HEK293 (cell line): ENCODE results near the gene CORO2B.
A peak's percentile ranks its signal among the peaks of the same experiment; 100 is the strongest.

Experiments
- CTCF ChIA-PET: fragments of 350-600 bp; formaldehyde crosslinking; extraction: SDS; loops from one replicate; lab custom pipeline; 2021; ENCODE audit warnings: antibody characterized with exemption; lab: Yijun Ruan, JAX
- POLR2A ChIA-PET: fragments of 300-600 bp; formaldehyde crosslinking; extraction: SDS; loops from one replicate; lab custom pipeline; 2020; ENCODE audit warnings: antibody characterized with exemption, inconsistent platforms; lab: Yijun Ruan, JAX
- H3K27ac ChIP-seq: fragments of 200-500 bp; sonication (Bioruptor generic); 2 replicates; pipeline ENCODE4 v1.5.1; 2014; ENCODE audit warnings: low read depth, low read length, control low read depth, inconsistent platforms; ENCODE audit errors: extremely low read depth
- H3K36me3 ChIP-seq, 2 experiments: fragments of 200-500 bp in 1 of 2; sonication (Bioruptor generic) in 1 of 2; 1 replicate in 1 of 2; 2 replicates in 1 of 2; pipeline ENCODE4 v1.5.1; 2014 to 2017; ENCODE audit warnings: inconsistent platforms in 2 of 2, low read length in 2 of 2; ENCODE audit not compliant: control insufficient read depth in 2 of 2, insufficient read depth in 1 of 2
- H3K4me1 ChIP-seq: fragments of 200-500 bp; sonication (Bioruptor generic); 2 replicates; pipeline ENCODE4 v1.5.1; 2014; ENCODE audit warnings: mild to moderate bottlenecking, low read length, inconsistent platforms; ENCODE audit not compliant: control insufficient read depth, insufficient read depth
- H3K4me3 ChIP-seq: 2 replicates; pipeline ENCODE4 v1.5.1; 2011; ENCODE audit warnings: low read depth, mild to moderate bottlenecking, control low read depth, low read length, moderate library complexity
- H3K9me3 ChIP-seq: fragments of 200-500 bp; sonication (Bioruptor generic); 2 replicates; pipeline ENCODE4 v1.5.1; 2014; ENCODE audit warnings: low read depth, low read length, inconsistent platforms; ENCODE audit not compliant: control insufficient read depth, insufficient read depth
- EGR2 ChIP-seq: fragments of 450-650 bp; formaldehyde crosslinking; IDR thresholded peaks from 2 replicates; pipeline ENCODE4 v1.5.1; 2016; ENCODE audit warnings: low read depth, missing biosample characterization, missing genetic modification characterization
- HOXA7 ChIP-seq: sonication (generic); formaldehyde crosslinking; IDR thresholded peaks from 2 replicates; pipeline ENCODE4 v1.8.1; 2022; ENCODE audit warnings: missing genetic modification reagents, borderline replicate concordance
- HOXD13 ChIP-seq: sonication (generic); formaldehyde crosslinking; IDR thresholded peaks from 2 replicates; pipeline ENCODE4 v1.8.0; 2022; ENCODE audit warnings: missing genetic modification reagents, borderline replicate concordance
- SCRT1 ChIP-seq: fragments of 450-650 bp; formaldehyde crosslinking; IDR thresholded peaks from 2 replicates; pipeline ENCODE4 v1.5.1; 2016; ENCODE audit warnings: missing biosample characterization, missing genetic modification characterization, borderline replicate concordance
- SP3 ChIP-seq: fragments of 450-650 bp; formaldehyde crosslinking; IDR thresholded peaks from 2 replicates; pipeline ENCODE4 v1.5.1; 2016; ENCODE audit warnings: missing biosample characterization, missing genetic modification characterization
- ZBTB7A ChIP-seq: fragments of 450-650 bp; formaldehyde crosslinking; IDR thresholded peaks from 2 replicates; pipeline ENCODE4 v1.5.1; 2016; ENCODE audit warnings: low read depth, missing biosample characterization, missing genetic modification characterization
- ZFHX2 ChIP-seq: fragments of 450-650 bp; formaldehyde crosslinking; conservative IDR thresholded peaks from 2 replicates; pipeline ENCODE4 v1.5.1; 2016; ENCODE audit warnings: missing biosample characterization, missing genetic modification characterization
- ZNF169 ChIP-seq: fragments of 450-650 bp; formaldehyde crosslinking; IDR thresholded peaks from 2 replicates; pipeline ENCODE4 v1.5.1; 2016; ENCODE audit warnings: missing biosample characterization, missing genetic modification characterization
- ZNF175 ChIP-seq: fragments of 450-650 bp; formaldehyde crosslinking; IDR thresholded peaks from 2 replicates; pipeline ENCODE4 v1.5.1; 2016; ENCODE audit warnings: missing biosample characterization, missing genetic modification characterization
- ZNF19 ChIP-seq: fragments of 450-650 bp; formaldehyde crosslinking; IDR thresholded peaks from 2 replicates; pipeline ENCODE4; 2016; ENCODE audit warnings: missing biosample characterization, missing genetic modification characterization, low read depth
- ZNF211 ChIP-seq: fragments of 450-650 bp; formaldehyde crosslinking; IDR thresholded peaks from 2 replicates; pipeline ENCODE4 v1.5.1; 2016; ENCODE audit warnings: low read depth, missing biosample characterization, missing genetic modification characterization
- ZNF248 ChIP-seq: fragments of 450-650 bp; formaldehyde crosslinking; IDR thresholded peaks from 2 replicates; pipeline ENCODE4 v1.5.1; 2017; ENCODE audit warnings: missing biosample characterization, missing genetic modification characterization
- ZNF302 ChIP-seq: fragments of 450-650 bp; formaldehyde crosslinking; IDR thresholded peaks from 2 replicates; pipeline ENCODE4 v1.5.1; 2016; ENCODE audit warnings: missing biosample characterization, missing genetic modification characterization, low read depth
- ZNF416 ChIP-seq: fragments of 450-650 bp; formaldehyde crosslinking; IDR thresholded peaks from 2 replicates; pipeline ENCODE4 v1.5.1; 2016; ENCODE audit warnings: missing biosample characterization, missing genetic modification characterization
- ZNF510 ChIP-seq: fragments of 450-650 bp; formaldehyde crosslinking; IDR thresholded peaks from 2 replicates; pipeline ENCODE4 v1.5.1; 2018; ENCODE audit warnings: mild to moderate bottlenecking, missing genetic modification characterization, missing biosample characterization; ENCODE audit not compliant: insufficient replicate concordance
- ZNF529 ChIP-seq: fragments of 450-650 bp; formaldehyde crosslinking; IDR thresholded peaks from 2 replicates; pipeline ENCODE4 v1.5.1; 2017; ENCODE audit warnings: missing genetic modification characterization, missing biosample characterization; ENCODE audit not compliant: insufficient replicate concordance
- ZNF544 ChIP-seq: fragments of 450-650 bp; formaldehyde crosslinking; IDR thresholded peaks from 2 replicates; pipeline ENCODE4 v1.5.0; 2017; ENCODE audit warnings: missing biosample characterization, missing genetic modification characterization
- ZNF658 ChIP-seq: fragments of 450-650 bp; formaldehyde crosslinking; IDR thresholded peaks from 2 replicates; pipeline ENCODE4; 2016; ENCODE audit warnings: missing biosample characterization, missing genetic modification characterization
- ZNF768 ChIP-seq: fragments of 450-650 bp; formaldehyde crosslinking; IDR thresholded peaks from 2 replicates; pipeline ENCODE4 v1.5.1; 2018; ENCODE audit warnings: missing biosample characterization, mild to moderate bottlenecking, missing genetic modification characterization
- ZNF792 ChIP-seq: fragments of 450-650 bp; formaldehyde crosslinking; IDR thresholded peaks from 2 replicates; pipeline ENCODE4 v1.5.1; 2016; ENCODE audit warnings: missing biosample characterization, missing genetic modification characterization
- TF ChIP-seq, protein P1 (sequence below): fragments of 450-650 bp; formaldehyde crosslinking; IDR thresholded peaks from 2 replicates; pipeline ENCODE4 v1.5.1; 2017; ENCODE audit warnings: missing biosample characterization, missing genetic modification characterization
- TF ChIP-seq, protein P2 (sequence below): fragments of 450-650 bp; formaldehyde crosslinking; IDR thresholded peaks from 2 replicates; pipeline ENCODE4 v1.5.1; 2017; ENCODE audit warnings: missing biosample characterization, missing genetic modification characterization
- TF ChIP-seq, protein P3 (sequence below): fragments of 450-650 bp; formaldehyde crosslinking; IDR thresholded peaks from 2 replicates; pipeline ENCODE4 v1.5.1; 2016; ENCODE audit warnings: missing biosample characterization, missing genetic modification characterization
- TF ChIP-seq, protein P4 (sequence below): IDR thresholded peaks from 2 replicates; pipeline ENCODE4 v1.6.1; 2011; ENCODE audit warnings: mild to moderate bottlenecking, low read depth, low read length, borderline replicate concordance

CORO2B gene

DNA sequence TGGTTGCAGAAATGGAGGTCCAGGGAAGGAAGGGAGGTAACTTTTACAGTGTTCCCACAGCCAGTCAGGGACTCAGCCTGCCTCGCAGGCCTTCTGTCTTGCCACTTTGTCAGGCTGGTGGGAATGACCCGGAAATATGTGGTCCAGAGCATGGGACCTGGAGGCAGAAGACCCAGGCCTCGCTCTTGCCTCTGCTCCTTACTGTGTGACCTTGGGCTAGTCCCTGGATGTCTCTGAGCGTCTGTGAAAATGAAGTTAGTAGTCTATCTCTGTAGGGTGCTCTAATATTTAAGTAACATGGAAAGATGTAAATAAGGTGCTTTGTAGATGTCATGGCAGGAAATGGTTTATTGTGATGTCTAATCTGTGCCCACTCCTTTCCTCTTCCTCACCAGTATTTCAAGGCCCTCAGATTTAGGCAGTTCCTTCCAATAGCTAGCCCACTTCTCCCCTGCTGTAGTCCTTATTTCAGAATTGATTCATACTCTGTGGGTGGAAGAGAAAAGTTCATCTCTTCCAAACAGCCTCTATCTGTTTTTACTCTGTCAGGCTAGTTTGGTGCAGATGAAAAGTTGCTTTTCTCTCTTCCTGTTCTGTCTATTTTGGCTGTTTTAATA, 9.1 kb downstream of the CORO2B start:
- TF ChIP-seq ZNF768 (tag by site-specific recombination) (peak; percentile 84), ZNF169 (tag by site-specific recombination) (no peak)
- POLR2A ChIA-PET = no interaction called here

DNA sequence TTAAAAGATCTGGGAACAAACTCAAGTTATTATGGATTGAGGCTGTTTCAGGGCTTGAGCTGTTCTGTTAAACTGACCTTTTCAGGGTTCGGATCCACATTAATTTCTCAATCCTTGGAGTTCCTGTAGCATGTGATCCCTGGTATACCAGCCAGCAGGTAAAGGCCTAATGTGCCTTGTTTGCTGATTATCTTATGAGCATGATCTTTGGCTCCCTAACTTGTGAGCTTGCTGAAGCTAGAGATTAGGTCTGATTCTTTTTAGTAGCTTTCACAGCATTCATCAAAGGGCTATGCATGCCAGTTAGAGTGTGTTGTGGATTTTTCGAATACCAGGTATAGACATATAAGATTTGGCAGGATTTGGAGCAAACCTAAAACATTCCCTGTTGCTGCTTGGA, 10.3 kb downstream of the CORO2B start:
- ChIA-PET CTCF (interaction anchor here (1.2 to 1.8 kb wide), 2 partner anchors 37 to 84 kb away, joined by 4 to 7 read pairs; no protein-coding TSS in a partner anchor), POLR2A (interaction anchor here (0.6 kb wide), 1 partner anchor 1081 kb away, joined by 4 read pairs; no protein-coding TSS in a partner anchor)
- H3K4me1 ChIP-seq = no peaks in the 10 kb centered on the region; the same call in 1 of the 2 replicates
- H3K27ac ChIP-seq = no peak overlapping the region
- no peaks in the 10 kb centered on the region for H3K36me3 ChIP-seq
- no peak overlapping the region for H3K4me3 ChIP-seq
- H3K9me3 ChIP-seq = no peaks in the 10 kb centered on the region
- TF ChIP-seq ZNF19 (tag by site-specific recombination) (no peak), ZNF175 (tag by site-specific recombination) (no peak), ZNF792 (tag by site-specific recombination) (no peak), ZNF658 (no peak), SCRT1 (tag by site-specific recombination) (no peak), HOXA7 (CRISPR knock-in tag) (no peak), ZNF211 (tag by site-specific recombination) (no peak), ZBTB7A (no peak)

More for the DNA sequence above, 9.1 kb downstream of the CORO2B start:
- H3K4me1 ChIP-seq = no peaks in the 10 kb centered on the region; the same call in 1 of the 2 replicates
- CTCF ChIA-PET = interaction anchor here (0.7 to 1.8 kb wide), 2 partner anchors 29 to 85 kb away, joined by 3 to 7 read pairs; no protein-coding TSS in a partner anchor
- no peaks in the 10 kb centered on the region for H3K9me3 ChIP-seq
- H3K4me3 ChIP-seq = no peak overlapping the region
- H3K27ac ChIP-seq = no peak overlapping the region
- no peaks in the 10 kb centered on the region for H3K36me3 ChIP-seq

DNA sequence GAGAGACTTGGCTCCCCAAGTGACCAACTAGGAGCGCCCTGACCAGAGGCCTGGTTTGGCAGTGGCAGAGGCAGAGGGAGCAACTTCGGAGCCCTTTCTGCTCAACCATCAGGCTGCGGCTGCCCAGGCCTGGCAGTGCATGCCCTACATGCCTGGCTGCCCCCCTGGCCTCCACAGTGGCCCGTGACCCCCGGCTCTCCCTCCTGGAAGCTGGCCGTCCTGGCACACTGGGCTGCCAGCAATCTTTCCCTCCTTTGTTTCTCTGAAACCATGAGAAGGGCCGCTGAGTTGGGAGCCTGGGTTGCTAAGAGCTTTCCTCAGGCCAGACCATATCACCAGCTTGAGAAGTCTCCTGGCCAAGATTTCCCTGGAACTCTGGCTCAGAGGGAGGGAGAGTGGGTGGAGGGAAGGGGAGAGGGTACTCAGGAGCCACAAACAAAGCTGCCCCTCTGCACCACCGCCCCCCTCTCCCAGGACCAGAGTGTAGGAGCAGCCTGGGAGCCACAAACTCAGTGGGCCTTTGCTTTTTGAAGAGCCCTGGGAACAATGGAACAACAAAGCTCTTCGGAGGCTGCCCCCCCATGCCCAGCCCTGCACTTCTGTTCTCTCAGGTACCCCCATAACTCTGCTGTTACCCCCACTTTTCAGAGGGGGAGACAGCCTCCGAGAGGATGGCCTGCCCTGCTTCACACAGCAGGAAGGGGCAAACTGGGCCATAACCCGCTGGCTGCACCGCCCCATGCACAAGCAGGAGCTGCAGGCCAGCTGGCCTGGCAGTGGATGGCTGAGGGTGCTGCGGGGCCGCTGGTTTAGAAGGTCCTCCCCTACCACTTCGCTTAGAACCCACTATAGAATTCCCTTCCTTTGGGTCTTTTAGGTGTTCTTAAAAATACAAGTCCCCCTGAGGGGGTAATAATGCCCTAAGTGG, 11.3 kb downstream of the CORO2B start:
- ChIA-PET POLR2A (no interaction called here), CTCF (interaction anchor here (1.0 kb wide), 1 partner anchor 30 kb away, joined by 3 read pairs; no protein-coding TSS in a partner anchor)
- no peaks in the 10 kb centered on the region; the same call in 1 of the 2 replicates for H3K4me1 ChIP-seq
- H3K27ac ChIP-seq = no peak overlapping the region
- no peak overlapping the region for H3K4me3 ChIP-seq
- no peaks in the 10 kb centered on the region for H3K36me3 ChIP-seq
- no peaks in the 10 kb centered on the region for H3K9me3 ChIP-seq
- no peak for TF ChIP-seq SP3 (tag by site-specific recombination)
- no peak for TF ChIP-seq ZNF544 (tag by site-specific recombination)
- TF ChIP-seq ZNF416 = no peak
- TF ChIP-seq, protein P1, sequence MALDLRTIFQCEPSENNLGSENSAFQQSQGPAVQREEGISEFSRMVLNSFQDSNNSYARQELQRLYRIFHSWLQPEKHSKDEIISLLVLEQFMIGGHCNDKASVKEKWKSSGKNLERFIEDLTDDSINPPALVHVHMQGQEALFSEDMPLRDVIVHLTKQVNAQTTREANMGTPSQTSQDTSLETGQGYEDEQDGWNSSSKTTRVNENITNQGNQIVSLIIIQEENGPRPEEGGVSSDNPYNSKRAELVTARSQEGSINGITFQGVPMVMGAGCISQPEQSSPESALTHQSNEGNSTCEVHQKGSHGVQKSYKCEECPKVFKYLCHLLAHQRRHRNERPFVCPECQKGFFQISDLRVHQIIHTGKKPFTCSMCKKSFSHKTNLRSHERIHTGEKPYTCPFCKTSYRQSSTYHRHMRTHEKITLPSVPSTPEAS = no peak
- no peak for TF ChIP-seq HOXD13 (CRISPR knock-in tag)
- TF ChIP-seq ZNF302 (tag by site-specific recombination) = no peak
- peak; percentile 88 for TF ChIP-seq ZFHX2
- no peak for TF ChIP-seq ZNF510
- no peak for TF ChIP-seq ZNF248 (tag by site-specific recombination)
- no peak for TF ChIP-seq ZNF169 (tag by site-specific recombination)
- TF ChIP-seq, protein P2, sequence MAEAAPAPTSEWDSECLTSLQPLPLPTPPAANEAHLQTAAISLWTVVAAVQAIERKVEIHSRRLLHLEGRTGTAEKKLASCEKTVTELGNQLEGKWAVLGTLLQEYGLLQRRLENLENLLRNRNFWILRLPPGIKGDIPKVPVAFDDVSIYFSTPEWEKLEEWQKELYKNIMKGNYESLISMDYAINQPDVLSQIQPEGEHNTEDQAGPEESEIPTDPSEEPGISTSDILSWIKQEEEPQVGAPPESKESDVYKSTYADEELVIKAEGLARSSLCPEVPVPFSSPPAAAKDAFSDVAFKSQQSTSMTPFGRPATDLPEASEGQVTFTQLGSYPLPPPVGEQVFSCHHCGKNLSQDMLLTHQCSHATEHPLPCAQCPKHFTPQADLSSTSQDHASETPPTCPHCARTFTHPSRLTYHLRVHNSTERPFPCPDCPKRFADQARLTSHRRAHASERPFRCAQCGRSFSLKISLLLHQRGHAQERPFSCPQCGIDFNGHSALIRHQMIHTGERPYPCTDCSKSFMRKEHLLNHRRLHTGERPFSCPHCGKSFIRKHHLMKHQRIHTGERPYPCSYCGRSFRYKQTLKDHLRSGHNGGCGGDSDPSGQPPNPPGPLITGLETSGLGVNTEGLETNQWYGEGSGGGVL (tag by site-specific recombination) = peak; percentile 51
- TF ChIP-seq EGR2 (tag by site-specific recombination) = peak; percentile 72
- TF ChIP-seq, protein P3, sequence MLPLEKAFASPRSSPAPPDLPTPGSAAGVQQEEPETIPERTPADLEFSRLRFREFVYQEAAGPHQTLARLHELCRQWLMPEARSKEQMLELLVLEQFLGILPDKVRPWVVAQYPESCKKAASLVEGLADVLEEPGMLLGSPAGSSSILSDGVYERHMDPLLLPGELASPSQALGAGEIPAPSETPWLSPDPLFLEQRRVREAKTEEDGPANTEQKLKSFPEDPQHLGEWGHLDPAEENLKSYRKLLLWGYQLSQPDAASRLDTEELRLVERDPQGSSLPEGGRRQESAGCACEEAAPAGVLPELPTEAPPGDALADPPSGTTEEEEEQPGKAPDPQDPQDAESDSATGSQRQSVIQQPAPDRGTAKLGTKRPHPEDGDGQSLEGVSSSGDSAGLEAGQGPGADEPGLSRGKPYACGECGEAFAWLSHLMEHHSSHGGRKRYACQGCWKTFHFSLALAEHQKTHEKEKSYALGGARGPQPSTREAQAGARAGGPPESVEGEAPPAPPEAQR (tag by site-specific recombination) = no peak
- TF ChIP-seq ZNF529 (tag by site-specific recombination) = no peak
- TF ChIP-seq, protein P4, sequence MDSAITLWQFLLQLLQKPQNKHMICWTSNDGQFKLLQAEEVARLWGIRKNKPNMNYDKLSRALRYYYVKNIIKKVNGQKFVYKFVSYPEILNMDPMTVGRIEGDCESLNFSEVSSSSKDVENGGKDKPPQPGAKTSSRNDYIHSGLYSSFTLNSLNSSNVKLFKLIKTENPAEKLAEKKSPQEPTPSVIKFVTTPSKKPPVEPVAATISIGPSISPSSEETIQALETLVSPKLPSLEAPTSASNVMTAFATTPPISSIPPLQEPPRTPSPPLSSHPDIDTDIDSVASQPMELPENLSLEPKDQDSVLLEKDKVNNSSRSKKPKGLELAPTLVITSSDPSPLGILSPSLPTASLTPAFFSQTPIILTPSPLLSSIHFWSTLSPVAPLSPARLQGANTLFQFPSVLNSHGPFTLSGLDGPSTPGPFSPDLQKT = no peak
